Measurements from ENCODE around the gene CPAMD8. TPM values are rescaled to one million over a fixed set of nuclear protein-coding genes. Genes with fewer than 3 reads are reported as not detected.
A peak's percentile ranks its signal among the peaks of the same experiment; 100 is the strongest.

Gene CPAMD8
- total RNA-seq, 1 donor from 2014 or later: 294 TPM

- Mint-ChIP-seq H3K36me3 (ENCODE audit: unreplicated experiment) (peaks cover 7% of the 10 kb centered on the region), H3K27me3 (ENCODE audit: unreplicated experiment) (no peaks in the 10 kb centered on the region), H3K4me1 (ENCODE audit: unreplicated experiment) (peaks cover 19% of the 10 kb centered on the region), H3K4me3 (ENCODE audit: unreplicated experiment) (peak overlapping the region; percentile 54), H3K9me3 (ENCODE audit: unreplicated experiment) (no peaks in the 10 kb centered on the region), H3K27ac (ENCODE audit: unreplicated experiment) (no peak overlapping the region)
- DNase-seq (ENCODE audit: extremely low spot score, unreplicated experiment): no peak
- TF ChIP-seq CTCF (IDR thresholded peaks at IDR 0.05): no peak
Observed at GRCh38 chr19:16895467-16896145, 131.0 kb downstream of the CPAMD8 start.

GRCh38 chr19:16894080-16894479 lies 132.5 kb downstream of the CPAMD8 start:
- no peak for TF ChIP-seq CTCF (IDR thresholded peaks at IDR 0.05)

GRCh38 chr19:16893686-16893989 lies 133.0 kb downstream of the CPAMD8 start:
- Mint-ChIP-seq H3K4me1 (ENCODE audit: unreplicated experiment) (peaks cover 22% of the 10 kb centered on the region), H3K9me3 (ENCODE audit: unreplicated experiment) (no peaks in the 10 kb centered on the region), H3K27ac (ENCODE audit: unreplicated experiment) (no peak overlapping the region), H3K4me3 (ENCODE audit: unreplicated experiment) (no peak overlapping the region), H3K27me3 (ENCODE audit: unreplicated experiment) (no peaks in the 10 kb centered on the region), H3K36me3 (ENCODE audit: unreplicated experiment) (peaks cover 7% of the 10 kb centered on the region)
- TF ChIP-seq CTCF (IDR thresholded peaks at IDR 0.05): no peak
- no peak for DNase-seq (ENCODE audit: extremely low spot score, unreplicated experiment)

More at GRCh38 chr19:16894080-16894479, 132.5 kb downstream of the CPAMD8 start:
- Mint-ChIP-seq H3K36me3 (ENCODE audit: unreplicated experiment) (peaks cover 7% of the 10 kb centered on the region), H3K27ac (ENCODE audit: unreplicated experiment) (no peak overlapping the region), H3K4me3 (ENCODE audit: unreplicated experiment) (no peak overlapping the region), H3K4me1 (ENCODE audit: unreplicated experiment) (peaks cover 18% of the 10 kb centered on the region), H3K9me3 (ENCODE audit: unreplicated experiment) (no peaks in the 10 kb centered on the region), H3K27me3 (ENCODE audit: unreplicated experiment) (no peaks in the 10 kb centered on the region)
- DNase-seq (ENCODE audit: extremely low spot score, unreplicated experiment): no peak

- peaks cover 7% of the 10 kb centered on the region for H3K36me3 Mint-ChIP-seq (ENCODE audit: unreplicated experiment)
- TF ChIP-seq CTCF (IDR thresholded peaks at IDR 0.05): no peak
- H3K27ac Mint-ChIP-seq (ENCODE audit: unreplicated experiment): no peak overlapping the region
Observed at GRCh38 chr19:16892868-16893685, 133.5 kb downstream of the CPAMD8 start.

GRCh38 chr19:16892436-16892835 lies 134.2 kb downstream of the CPAMD8 start:
- TF ChIP-seq CTCF (IDR thresholded peaks at IDR 0.05): no peak
- Mint-ChIP-seq H3K27ac (ENCODE audit: unreplicated experiment) (no peak overlapping the region), H3K4me3 (ENCODE audit: unreplicated experiment) (no peak overlapping the region), H3K4me1 (ENCODE audit: unreplicated experiment) (peaks cover 21% of the 10 kb centered on the region), H3K36me3 (ENCODE audit: unreplicated experiment) (peaks cover 7% of the 10 kb centered on the region), H3K9me3 (ENCODE audit: unreplicated experiment) (no peaks in the 10 kb centered on the region), H3K27me3 (ENCODE audit: unreplicated experiment) (no peaks in the 10 kb centered on the region)
- DNase-seq (ENCODE audit: extremely low spot score, unreplicated experiment): no peak

More at GRCh38 chr19:16892868-16893685, 133.5 kb downstream of the CPAMD8 start:
- peaks cover 23% of the 10 kb centered on the region for H3K4me1 Mint-ChIP-seq (ENCODE audit: unreplicated experiment)
- DNase-seq (ENCODE audit: extremely low spot score, unreplicated experiment): no peak
- H3K4me3 Mint-ChIP-seq (ENCODE audit: unreplicated experiment): no peak overlapping the region
- no peaks in the 10 kb centered on the region for H3K27me3 Mint-ChIP-seq (ENCODE audit: unreplicated experiment)
- no peaks in the 10 kb centered on the region for H3K9me3 Mint-ChIP-seq (ENCODE audit: unreplicated experiment)

Data from osteocyte (in vitro differentiated cells).